ENCODE measurements around the gene ARL15.

The ARL15 gene

DNA sequence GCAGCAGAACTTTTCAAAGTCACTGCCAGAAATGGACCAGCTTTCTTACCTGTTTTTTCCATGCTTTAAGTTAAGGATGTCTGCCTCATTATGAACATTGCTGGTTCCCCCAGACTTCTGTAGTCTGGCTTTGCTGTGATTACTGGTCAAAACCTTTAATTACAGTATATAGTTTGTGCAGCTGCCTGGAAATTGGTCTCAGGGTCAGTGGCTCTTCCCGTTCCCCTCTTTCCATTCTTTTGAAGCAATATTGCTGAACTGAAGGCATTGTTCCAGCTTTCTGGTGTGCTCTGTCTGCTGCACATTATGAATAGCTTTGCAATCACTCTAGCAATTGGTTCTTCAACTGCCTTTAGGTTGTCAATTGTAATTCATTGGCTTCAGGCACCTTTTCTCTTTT, 206.5 kb downstream of the ARL15 start:
- no peak for DNase-seq (ENCODE audit: low read depth)
- no peak overlapping the region for H3K4me3 ChIP-seq (ENCODE audit: control insufficient read depth, low read depth, low read length)
- TF ChIP-seq, protein P1, sequence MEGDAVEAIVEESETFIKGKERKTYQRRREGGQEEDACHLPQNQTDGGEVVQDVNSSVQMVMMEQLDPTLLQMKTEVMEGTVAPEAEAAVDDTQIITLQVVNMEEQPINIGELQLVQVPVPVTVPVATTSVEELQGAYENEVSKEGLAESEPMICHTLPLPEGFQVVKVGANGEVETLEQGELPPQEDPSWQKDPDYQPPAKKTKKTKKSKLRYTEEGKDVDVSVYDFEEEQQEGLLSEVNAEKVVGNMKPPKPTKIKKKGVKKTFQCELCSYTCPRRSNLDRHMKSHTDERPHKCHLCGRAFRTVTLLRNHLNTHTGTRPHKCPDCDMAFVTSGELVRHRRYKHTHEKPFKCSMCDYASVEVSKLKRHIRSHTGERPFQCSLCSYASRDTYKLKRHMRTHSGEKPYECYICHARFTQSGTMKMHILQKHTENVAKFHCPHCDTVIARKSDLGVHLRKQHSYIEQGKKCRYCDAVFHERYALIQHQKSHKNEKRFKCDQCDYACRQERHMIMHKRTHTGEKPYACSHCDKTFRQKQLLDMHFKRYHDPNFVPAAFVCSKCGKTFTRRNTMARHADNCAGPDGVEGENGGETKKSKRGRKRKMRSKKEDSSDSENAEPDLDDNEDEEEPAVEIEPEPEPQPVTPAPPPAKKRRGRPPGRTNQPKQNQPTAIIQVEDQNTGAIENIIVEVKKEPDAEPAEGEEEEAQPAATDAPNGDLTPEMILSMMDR (conservative IDR thresholded peaks at IDR 0.05; ENCODE audit: control insufficient read depth, insufficient read depth, low read depth, low read length), result no peak

DNA sequence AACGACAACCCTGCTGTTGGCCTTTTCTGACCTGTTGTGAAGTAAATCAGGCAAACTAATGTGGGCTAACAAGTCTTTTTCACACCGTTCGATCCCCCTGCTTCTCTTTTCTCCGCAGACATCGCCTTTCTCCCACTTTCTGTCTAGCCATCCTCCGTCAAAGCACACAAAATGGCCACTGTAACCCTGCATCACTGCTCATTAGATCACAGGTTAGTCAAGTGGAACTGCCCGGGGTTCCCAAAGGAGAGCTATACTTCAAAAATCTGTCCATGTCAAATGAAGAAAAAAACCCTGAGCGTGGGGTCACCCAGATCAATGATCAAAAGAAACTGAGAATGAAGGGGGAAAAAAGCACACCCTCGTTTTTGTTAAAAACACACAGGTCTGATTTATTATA, 212.1 kb downstream of the ARL15 start:
- TF ChIP-seq, protein P1 (conservative IDR thresholded peaks at IDR 0.05; ENCODE audit: control insufficient read depth, insufficient read depth, low read depth, low read length), result no peak
- DNase-seq (ENCODE audit: low read depth), result no peak
- no peak overlapping the region for H3K4me3 ChIP-seq (ENCODE audit: control insufficient read depth, low read depth, low read length)

DNA sequence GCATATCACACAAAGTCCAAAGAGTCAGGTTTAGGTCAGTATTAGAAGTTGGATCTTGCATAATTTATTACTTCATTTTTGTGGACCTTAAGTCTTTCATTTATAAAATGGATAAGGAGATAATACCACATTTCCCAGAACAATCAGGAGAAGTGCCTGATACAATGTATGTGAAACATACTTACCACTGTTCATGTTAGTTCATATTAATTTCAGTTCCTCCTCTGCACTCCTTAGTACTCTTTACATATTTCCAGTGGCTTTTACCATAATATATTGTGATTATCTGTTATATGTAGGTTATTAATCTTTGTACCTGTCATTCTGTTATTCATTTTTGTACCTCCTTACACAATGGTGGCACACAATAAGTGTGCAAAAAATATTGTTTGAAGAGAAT, 214.4 kb downstream of the ARL15 start:
- DNase-seq (ENCODE audit: low read depth), result no peak
- no peak overlapping the region for H3K4me3 ChIP-seq (ENCODE audit: control insufficient read depth, low read depth, low read length)
- TF ChIP-seq, protein P1 (conservative IDR thresholded peaks at IDR 0.05; ENCODE audit: control insufficient read depth, insufficient read depth, low read depth, low read length), result no peak

DNA sequence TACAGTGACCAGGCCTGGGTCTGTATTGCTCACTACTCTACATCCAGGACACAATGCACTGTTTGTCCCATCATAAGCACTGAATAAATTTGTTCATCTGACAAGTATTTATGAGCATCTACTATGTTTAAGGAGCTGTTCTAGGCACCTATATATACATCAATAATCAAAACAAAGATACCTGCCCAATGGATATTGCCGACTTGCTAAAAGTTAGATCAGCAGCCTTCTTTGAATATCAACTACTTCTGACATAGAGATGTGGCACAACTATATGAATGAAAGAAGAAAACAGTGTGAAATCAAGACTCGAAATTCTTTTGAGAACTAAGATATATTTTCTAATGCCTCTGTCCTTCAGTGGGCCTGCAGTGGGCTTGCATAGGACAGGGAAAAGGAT, 215.7 kb downstream of the ARL15 start:
- no peak overlapping the region for H3K4me3 ChIP-seq (ENCODE audit: control insufficient read depth, low read depth, low read length)
- no peak for DNase-seq (ENCODE audit: low read depth)
- TF ChIP-seq, protein P1 (conservative IDR thresholded peaks at IDR 0.05; ENCODE audit: control insufficient read depth, insufficient read depth, low read depth, low read length), result no peak

DNA sequence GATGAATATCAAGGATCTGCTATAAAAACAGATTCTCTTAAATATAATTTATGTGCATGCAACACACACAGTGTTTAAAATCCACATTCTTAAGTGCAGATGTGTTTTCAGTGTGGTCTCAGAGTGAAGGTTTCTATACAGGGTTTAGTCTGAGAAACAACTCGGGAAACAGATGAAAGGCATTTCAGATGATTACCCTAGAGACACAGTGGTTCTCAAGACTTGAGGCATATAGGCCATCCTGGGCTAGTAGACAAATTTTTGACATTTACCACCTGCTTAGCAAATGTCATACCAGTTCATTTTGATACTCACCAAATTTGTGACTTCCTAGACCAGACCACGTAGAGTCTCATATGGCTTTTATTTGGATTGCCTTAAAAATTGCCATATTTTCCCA, 216.5 kb downstream of the ARL15 start:
- no peak for DNase-seq (ENCODE audit: low read depth)
- TF ChIP-seq, protein P1 (conservative IDR thresholded peaks at IDR 0.05; ENCODE audit: control insufficient read depth, insufficient read depth, low read depth, low read length), result no peak
- H3K4me3 ChIP-seq (ENCODE audit: control insufficient read depth, low read depth, low read length), result no peak overlapping the region

DNA sequence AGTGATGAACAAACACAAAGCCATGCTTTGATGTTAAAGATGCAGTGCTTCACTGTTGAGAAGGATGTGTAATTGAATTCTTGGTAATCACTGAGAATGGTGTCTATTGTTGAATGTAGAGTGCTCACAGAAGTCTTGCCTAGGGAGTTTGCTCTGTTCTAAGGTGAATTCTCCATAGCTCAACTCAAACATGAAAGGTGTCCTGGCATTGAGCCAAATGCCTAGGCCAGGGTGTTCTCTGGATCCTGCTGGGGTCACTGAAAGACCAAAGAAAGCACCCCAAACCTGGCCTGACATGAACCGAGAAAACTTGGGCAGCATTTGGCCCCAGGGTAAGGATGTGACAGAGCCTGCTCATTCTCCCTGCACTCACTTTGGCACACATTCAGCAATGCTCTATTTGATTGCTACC, 217.3 kb downstream of the ARL15 start:
- TF ChIP-seq, protein P1 (conservative IDR thresholded peaks at IDR 0.05; ENCODE audit: control insufficient read depth, insufficient read depth, low read depth, low read length), result no peak
- no peak overlapping the region for H3K4me3 ChIP-seq (ENCODE audit: control insufficient read depth, low read depth, low read length)
- DNase-seq (ENCODE audit: low read depth), result no peak

Data from fibroblast of mammary gland (primary cell).